Ishikawa (cell line): ENCODE measurements around the gene SENP5.

Experiments
- CEBPB ChIP-seq: IDR thresholded peaks from 2 replicates; pipeline ENCODE4 v1.6.1; 2012
- CREB1 ChIP-seq: IDR thresholded peaks from 2 replicates; pipeline ENCODE4 v1.6.1; 2012; ENCODE audit warnings: low read depth
- EGR1 ChIP-seq: IDR thresholded peaks from 2 replicates; pipeline ENCODE4 v1.6.1; 2012
- EP300 ChIP-seq: IDR thresholded peaks from 2 replicates; pipeline ENCODE4 v1.6.1; 2012; ENCODE audit warnings: borderline replicate concordance
- FOXM1 ChIP-seq: IDR thresholded peaks from 2 replicates; pipeline ENCODE4 v1.6.1; 2012; ENCODE audit warnings: low read depth, borderline replicate concordance
- NFIC ChIP-seq: IDR thresholded peaks from 2 replicates; pipeline ENCODE4 v1.6.1; 2012
- RAD21 ChIP-seq: IDR thresholded peaks from 2 replicates; pipeline ENCODE4 v1.6.1; 2012; ENCODE audit warnings: low read depth
- TAF1 ChIP-seq: IDR thresholded peaks from 2 replicates; pipeline ENCODE4 v1.6.1; 2012; ENCODE audit warnings: low read depth, mild to moderate bottlenecking
- TCF12 ChIP-seq: IDR thresholded peaks from 2 replicates; pipeline ENCODE4 v1.6.1; 2012; ENCODE audit warnings: low read depth
- TEAD4 ChIP-seq: IDR thresholded peaks from 2 replicates; pipeline ENCODE4 v1.6.1; 2012
- YY1 ChIP-seq: IDR thresholded peaks from 2 replicates; pipeline ENCODE4 v1.6.1; 2012; ENCODE audit warnings: low read depth
- ZBTB7A ChIP-seq: IDR thresholded peaks from 2 replicates; pipeline ENCODE4 v1.6.1; 2012; ENCODE audit warnings: low read depth
- TF ChIP-seq, protein P1 (sequence below): IDR thresholded peaks from 2 replicates; pipeline ENCODE4 v1.6.1; 2012; ENCODE audit warnings: low read depth, mild to moderate bottlenecking
- TF ChIP-seq, protein P2 (sequence below): IDR thresholded peaks from 2 replicates; pipeline ENCODE4 v1.6.1; 2012
- TF ChIP-seq, protein P3 (sequence below): IDR thresholded peaks from 2 replicates; pipeline ENCODE4 v1.6.1; 2012

Gene SENP5, protein sequence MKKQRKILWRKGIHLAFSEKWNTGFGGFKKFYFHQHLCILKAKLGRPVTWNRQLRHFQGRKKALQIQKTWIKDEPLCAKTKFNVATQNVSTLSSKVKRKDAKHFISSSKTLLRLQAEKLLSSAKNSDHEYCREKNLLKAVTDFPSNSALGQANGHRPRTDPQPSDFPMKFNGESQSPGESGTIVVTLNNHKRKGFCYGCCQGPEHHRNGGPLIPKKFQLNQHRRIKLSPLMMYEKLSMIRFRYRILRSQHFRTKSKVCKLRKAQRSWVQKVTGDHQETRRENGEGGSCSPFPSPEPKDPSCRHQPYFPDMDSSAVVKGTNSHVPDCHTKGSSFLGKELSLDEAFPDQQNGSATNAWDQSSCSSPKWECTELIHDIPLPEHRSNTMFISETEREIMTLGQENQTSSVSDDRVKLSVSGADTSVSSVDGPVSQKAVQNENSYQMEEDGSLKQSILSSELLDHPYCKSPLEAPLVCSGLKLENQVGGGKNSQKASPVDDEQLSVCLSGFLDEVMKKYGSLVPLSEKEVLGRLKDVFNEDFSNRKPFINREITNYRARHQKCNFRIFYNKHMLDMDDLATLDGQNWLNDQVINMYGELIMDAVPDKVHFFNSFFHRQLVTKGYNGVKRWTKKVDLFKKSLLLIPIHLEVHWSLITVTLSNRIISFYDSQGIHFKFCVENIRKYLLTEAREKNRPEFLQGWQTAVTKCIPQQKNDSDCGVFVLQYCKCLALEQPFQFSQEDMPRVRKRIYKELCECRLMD

DNA sequence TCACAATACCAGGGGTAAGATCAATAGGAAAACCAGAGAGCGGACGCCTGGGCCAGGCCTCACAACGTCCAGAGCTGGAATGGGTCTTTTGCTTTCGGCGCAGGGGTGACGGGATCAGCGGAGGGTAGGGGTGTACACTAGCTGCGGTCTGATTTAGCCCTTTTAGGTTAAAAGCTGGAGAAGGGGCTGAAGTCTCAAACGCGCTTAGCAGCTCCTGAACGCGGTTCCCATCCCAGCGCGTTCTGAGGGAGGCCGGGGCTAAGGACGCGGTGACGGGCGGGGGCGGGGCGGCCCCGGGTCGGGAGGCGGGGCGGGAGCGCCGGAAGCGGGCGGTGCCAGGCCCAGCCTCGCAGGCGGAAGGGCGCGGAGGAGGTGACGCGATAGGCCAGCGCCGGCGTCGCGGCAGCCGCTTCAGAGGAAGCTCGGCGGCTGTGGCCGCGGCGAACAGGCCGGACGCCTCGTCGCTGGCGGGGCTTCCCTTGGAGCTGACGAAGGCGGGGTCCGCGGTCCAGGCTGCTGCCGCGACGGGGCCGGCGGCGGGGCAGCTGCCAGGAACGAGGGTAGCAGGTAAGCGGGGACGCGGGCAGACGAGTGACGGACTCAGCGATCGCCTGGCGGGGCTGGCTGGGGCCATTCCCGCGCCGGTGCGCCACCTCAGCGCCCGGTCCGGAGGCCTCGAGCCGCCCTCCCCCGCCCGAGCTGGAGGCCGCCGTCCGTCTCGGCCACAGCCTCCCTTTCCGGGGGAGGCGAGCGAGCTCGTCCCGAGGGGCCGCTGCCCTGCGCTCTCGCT is at the start of gene SENP5:
Gene SENP5 (plus strand): TSS at position 414 of the 790 bp plus-strand sequence. CDS start 17,262 bp downstream, outside the sequence.
- TF ChIP-seq CREB1 (peak; percentile 94), TAF1 (peak; percentile 74; the same call in 1 of the 2 replicates), NFIC (no peak), YY1 (peak; percentile 71; the same call in 1 of the 2 replicates), EGR1 (peak; percentile 39; the same call in 1 of the 2 replicates), RAD21 (no peak; the same call in 1 of the 2 replicates), TCF12 (peak; percentile 27; the same call in 1 of the 2 replicates), EP300 (0 out of 2 replicates have a peak, but pooled peaks have one; percentile 28)

DNA sequence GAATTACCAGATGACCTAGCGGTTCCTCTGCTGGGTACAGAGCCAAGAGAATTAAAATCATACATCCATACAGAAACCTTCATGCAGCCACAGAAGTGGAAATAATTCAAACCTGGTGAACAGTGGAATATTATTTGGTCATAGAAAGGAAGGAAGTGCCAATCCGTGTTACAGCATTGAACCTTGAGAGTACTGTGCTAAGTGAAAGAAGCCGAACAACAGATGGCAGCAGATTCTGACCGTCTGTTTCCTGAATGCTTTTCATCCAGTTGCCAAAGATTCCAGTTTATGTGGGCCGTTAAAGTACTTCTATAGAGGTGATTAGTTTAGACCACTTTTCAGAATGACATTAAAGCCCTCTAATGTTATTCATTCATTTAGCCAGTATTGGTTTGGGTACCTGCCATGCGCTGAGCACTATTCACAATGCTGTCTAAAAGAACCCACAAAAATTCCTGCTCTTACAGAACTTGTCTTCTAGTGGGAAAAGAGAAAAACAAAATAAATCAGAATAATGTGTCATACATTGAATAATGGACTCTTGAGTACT is 45.8 kb upstream of the SENP5 start:
- TF ChIP-seq CREB1 (no peak), TCF12 (no peak)

DNA sequence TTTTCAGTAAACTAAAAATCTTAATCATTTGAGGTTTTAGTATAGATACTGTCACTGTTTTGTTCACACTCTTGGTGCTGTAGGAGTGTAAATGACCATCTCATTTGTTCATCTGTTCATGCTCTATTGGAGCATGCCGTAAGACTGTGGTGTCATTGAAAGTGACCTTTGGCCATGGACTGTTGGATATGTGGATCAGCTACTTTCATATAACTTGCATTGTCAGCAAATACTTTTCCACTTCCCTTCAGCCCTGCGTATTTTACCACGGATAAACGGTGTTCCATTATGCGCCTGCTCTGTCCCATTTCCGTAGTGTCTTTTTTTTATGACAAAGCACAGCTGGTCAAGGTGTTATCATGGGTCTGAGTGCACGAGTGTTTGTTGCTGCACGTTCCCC is 32.6 kb upstream of the SENP5 start:
- TF ChIP-seq RAD21 (no peak), NFIC (no peak), CREB1 (no peak), FOXM1 (no peak), ZBTB7A (no peak), TEAD4 (no peak), EGR1 (no peak), TCF12 (no peak), EP300 (no peak), YY1 (no peak), CEBPB (no peak), TAF1 (no peak)
- TF ChIP-seq, protein P1, sequence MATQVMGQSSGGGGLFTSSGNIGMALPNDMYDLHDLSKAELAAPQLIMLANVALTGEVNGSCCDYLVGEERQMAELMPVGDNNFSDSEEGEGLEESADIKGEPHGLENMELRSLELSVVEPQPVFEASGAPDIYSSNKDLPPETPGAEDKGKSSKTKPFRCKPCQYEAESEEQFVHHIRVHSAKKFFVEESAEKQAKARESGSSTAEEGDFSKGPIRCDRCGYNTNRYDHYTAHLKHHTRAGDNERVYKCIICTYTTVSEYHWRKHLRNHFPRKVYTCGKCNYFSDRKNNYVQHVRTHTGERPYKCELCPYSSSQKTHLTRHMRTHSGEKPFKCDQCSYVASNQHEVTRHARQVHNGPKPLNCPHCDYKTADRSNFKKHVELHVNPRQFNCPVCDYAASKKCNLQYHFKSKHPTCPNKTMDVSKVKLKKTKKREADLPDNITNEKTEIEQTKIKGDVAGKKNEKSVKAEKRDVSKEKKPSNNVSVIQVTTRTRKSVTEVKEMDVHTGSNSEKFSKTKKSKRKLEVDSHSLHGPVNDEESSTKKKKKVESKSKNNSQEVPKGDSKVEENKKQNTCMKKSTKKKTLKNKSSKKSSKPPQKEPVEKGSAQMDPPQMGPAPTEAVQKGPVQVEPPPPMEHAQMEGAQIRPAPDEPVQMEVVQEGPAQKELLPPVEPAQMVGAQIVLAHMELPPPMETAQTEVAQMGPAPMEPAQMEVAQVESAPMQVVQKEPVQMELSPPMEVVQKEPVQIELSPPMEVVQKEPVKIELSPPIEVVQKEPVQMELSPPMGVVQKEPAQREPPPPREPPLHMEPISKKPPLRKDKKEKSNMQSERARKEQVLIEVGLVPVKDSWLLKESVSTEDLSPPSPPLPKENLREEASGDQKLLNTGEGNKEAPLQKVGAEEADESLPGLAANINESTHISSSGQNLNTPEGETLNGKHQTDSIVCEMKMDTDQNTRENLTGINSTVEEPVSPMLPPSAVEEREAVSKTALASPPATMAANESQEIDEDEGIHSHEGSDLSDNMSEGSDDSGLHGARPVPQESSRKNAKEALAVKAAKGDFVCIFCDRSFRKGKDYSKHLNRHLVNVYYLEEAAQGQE, result no peak
- TF ChIP-seq, protein P2, sequence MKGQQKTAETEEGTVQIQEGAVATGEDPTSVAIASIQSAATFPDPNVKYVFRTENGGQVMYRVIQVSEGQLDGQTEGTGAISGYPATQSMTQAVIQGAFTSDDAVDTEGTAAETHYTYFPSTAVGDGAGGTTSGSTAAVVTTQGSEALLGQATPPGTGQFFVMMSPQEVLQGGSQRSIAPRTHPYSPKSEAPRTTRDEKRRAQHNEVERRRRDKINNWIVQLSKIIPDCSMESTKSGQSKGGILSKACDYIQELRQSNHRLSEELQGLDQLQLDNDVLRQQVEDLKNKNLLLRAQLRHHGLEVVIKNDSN, result no peak
- TF ChIP-seq, protein P3, sequence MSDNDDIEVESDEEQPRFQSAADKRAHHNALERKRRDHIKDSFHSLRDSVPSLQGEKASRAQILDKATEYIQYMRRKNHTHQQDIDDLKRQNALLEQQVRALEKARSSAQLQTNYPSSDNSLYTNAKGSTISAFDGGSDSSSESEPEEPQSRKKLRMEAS, result no peak

DNA sequence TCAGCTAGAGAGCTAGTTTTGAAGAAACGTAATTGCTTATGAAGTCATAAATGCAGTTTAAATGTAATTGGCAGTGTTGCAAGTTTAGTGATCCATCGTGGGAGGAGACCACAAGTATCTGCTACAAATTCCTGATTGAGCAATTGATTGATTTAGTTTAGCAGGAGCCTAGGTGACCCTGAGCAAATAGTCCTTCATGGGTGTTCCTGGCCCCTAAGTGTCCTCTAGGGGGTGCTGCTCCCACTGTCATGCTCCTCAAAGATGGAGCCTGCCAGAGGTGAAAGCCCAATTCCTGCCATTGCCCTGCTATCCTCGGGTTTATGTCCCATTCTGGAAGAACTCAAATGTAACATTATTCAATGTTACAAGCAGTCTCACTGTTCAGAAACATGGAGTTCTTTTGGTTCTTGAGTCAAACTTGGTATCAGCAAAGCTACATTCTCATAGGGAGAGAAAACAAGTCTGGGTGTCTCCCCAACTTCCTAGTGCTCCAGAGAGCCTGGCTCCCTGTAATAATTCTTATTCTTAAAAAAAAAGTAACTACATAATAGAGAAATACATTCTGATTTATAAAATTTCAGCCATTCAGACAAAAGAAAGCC is 29.8 kb upstream of the SENP5 start:
- TF ChIP-seq EGR1, result no peak
- peak; percentile 72 for TF ChIP-seq YY1
- peak; percentile 83 for TF ChIP-seq RAD21

DNA sequence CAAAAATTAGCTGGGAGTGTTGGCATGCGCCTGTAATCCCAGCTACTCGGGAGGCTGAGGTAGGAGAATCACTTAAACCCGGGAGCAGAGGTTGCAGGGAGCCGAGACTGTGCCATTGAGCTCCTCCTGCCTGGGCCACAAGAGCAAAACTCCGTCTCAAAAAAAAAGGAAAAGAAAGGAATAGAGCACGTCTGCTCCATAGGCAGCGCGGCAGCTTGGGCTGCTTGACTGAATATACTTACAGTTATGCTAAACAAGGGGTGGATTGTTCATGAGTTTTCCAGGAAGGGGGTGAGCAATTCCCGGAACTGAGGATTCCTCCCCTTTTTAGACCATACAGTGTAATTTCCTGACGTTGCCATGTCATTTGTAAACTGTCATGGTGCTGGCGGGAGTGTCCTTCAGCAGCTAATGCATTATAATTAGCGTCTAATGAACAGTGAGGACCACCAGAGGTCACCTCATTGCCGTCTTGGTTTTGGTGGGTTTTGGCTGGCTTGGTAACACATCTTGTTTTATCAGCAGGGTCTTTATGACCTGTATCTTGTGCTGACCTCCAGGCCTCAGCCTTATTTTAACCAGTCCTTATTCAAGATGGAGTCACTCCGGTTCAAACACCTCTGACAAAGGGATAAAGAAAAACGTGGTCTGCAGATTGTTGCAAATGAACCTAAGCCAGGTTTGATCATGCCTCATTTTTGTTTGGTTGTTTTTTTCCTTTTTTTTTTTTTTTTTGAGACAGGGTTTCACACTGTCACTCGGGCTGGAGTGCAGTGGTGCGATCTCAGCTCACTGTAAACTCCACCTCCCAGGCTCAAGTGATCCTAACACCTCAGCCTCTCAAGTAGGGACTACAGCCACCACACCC is 24.9 kb upstream of the SENP5 start:
- no peak for TF ChIP-seq TCF12
- TF ChIP-seq, protein P1, result no peak
- TF ChIP-seq FOXM1, result no peak
- TF ChIP-seq RAD21, result no peak
- TF ChIP-seq, protein P3, result no peak
- TF ChIP-seq ZBTB7A, result no peak
